Measurements from ENCODE around the gene WNT3. TPM values are rescaled to one million over a fixed set of nuclear protein-coding genes. Genes with fewer than 3 reads are reported as not detected.
"Not testable (repeated sequence)": the region's sequence is repeated elsewhere in the genome, so short reads cannot be mapped to it uniquely, and the experiment has no call there.

The WNT3 gene
- total RNA-seq, 1 donor from 2014 or later, result 1.5 TPM

- H3K27ac ChIP-seq, result no peak overlapping the region
- H3K36me3 ChIP-seq, result no peaks in the 10 kb centered on the region
- no peak overlapping the region for H3K4me3 ChIP-seq
- TF ChIP-seq, protein P1, sequence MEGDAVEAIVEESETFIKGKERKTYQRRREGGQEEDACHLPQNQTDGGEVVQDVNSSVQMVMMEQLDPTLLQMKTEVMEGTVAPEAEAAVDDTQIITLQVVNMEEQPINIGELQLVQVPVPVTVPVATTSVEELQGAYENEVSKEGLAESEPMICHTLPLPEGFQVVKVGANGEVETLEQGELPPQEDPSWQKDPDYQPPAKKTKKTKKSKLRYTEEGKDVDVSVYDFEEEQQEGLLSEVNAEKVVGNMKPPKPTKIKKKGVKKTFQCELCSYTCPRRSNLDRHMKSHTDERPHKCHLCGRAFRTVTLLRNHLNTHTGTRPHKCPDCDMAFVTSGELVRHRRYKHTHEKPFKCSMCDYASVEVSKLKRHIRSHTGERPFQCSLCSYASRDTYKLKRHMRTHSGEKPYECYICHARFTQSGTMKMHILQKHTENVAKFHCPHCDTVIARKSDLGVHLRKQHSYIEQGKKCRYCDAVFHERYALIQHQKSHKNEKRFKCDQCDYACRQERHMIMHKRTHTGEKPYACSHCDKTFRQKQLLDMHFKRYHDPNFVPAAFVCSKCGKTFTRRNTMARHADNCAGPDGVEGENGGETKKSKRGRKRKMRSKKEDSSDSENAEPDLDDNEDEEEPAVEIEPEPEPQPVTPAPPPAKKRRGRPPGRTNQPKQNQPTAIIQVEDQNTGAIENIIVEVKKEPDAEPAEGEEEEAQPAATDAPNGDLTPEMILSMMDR (IDR thresholded peaks at IDR 0.05), result no peak
- no peak for TF ChIP-seq POLR2A (IDR thresholded peaks at IDR 0.05)
- intact Hi-C loops (cut with DNase I), result no loop called here
- no peak for DNase-seq (ENCODE audit: extremely low spot score in 2 of 2)
- H3K9me3 ChIP-seq, result no peaks in the 10 kb centered on the region
- H3K4me1 ChIP-seq, result peaks cover 6% of the 10 kb centered on the region
- no peaks in the 10 kb centered on the region for H3K27me3 ChIP-seq
Observed at GRCh38 chr17:46847204-46848191, 29.0 kb upstream of the WNT3 start.

GRCh38 chr17:46842835-46843234, 24.3 kb upstream of the WNT3 start:
- Histone ChIP-seq H3K27me3 (no peaks in the 10 kb centered on the region), H3K4me1 (peaks cover 7% of the 10 kb centered on the region), H3K9me3 (no peaks in the 10 kb centered on the region), H3K36me3 (no peaks in the 10 kb centered on the region), H3K4me3 (no peak overlapping the region), H3K27ac (no peak overlapping the region)
- intact Hi-C loops (cut with DNase I), result no loop called here
- DNase-seq (ENCODE audit: extremely low spot score in 2 of 2), result no peak
- TF ChIP-seq POLR2AphosphoS5 (IDR thresholded peaks at IDR 0.05; ENCODE audit: insufficient read depth in 1 of 2, low read depth in 1 of 2) (no peak), POLR2A (IDR thresholded peaks at IDR 0.05) (no peak)

GRCh38 chr17:46841561-46842379, 23.3 kb upstream of the WNT3 start:
- H3K4me3 ChIP-seq, result no peak overlapping the region
- H3K9me3 ChIP-seq, result no peaks in the 10 kb centered on the region
- intact Hi-C loops (cut with DNase I), result no loop called here
- TF ChIP-seq POLR2AphosphoS5 (IDR thresholded peaks at IDR 0.05; ENCODE audit: insufficient read depth in 1 of 2, low read depth in 1 of 2) (no peak), POLR2A (IDR thresholded peaks at IDR 0.05) (no peak)
- TF ChIP-seq, protein P1 (IDR thresholded peaks at IDR 0.05), result peak in 2 of 3 experiments; percentile 37 to 38
- H3K4me1 ChIP-seq, result peaks cover 7% of the 10 kb centered on the region
- no peak overlapping the region for H3K27ac ChIP-seq
- no peaks in the 10 kb centered on the region for H3K36me3 ChIP-seq
- DNase-seq (ENCODE audit: extremely low spot score in 2 of 2), result no peak
- no peaks in the 10 kb centered on the region for H3K27me3 ChIP-seq

- H3K4me1 ChIP-seq; DNase-seq (ENCODE audit: extremely low spot score in 2 of 2); H3K9me3 ChIP-seq; H3K4me3 ChIP-seq; intact Hi-C loops (cut with DNase I); H3K36me3 ChIP-seq; H3K27me3 ChIP-seq; H3K27ac ChIP-seq: not testable (repeated sequence)
Observed at GRCh38 chr17:46840596-46840995, 22.1 kb upstream of the WNT3 start.

- no peaks in the 10 kb centered on the region for H3K9me3 ChIP-seq
- DNase-seq (ENCODE audit: extremely low spot score in 2 of 2), result no peak
- no peak for TF ChIP-seq POLR2A (IDR thresholded peaks at IDR 0.05)
- TF ChIP-seq, protein P1 (IDR thresholded peaks at IDR 0.05), result no peak
- no peaks in the 10 kb centered on the region for H3K27me3 ChIP-seq
- no peak overlapping the region for H3K27ac ChIP-seq
- H3K36me3 ChIP-seq, result no peaks in the 10 kb centered on the region
- peaks cover 7% of the 10 kb centered on the region for H3K4me1 ChIP-seq
- intact Hi-C loops (cut with DNase I), result no loop called here
- H3K4me3 ChIP-seq, result no peak overlapping the region
Observed at GRCh38 chr17:46839211-46839610, 20.7 kb upstream of the WNT3 start.

All from vagina (tissue), 2 donors.